Adrenal gland (tissue), 5 donors: Measurements from ENCODE around the gene ABCA13.

Experiments
- POLR2A ChIP-seq, 2 donors: fragments of 450-650 bp; IDR thresholded peaks; one replicate each; pipeline ENCODE4 v1.6.1; 2017; ENCODE audit warnings: antibody characterized with exemption in 2 of 2, mild to moderate bottlenecking in 2 of 2, moderate library complexity in 1 of 2
- TF ChIP-seq, protein P1 (sequence below), 6 experiments: fragments of 450-650 bp in 4 of 6; fragments of 200-600 bp in 2 of 6; sonication (generic) in 1 of 6; IDR thresholded peaks; 1 replicate in 5 of 6; 2 replicates in 1 of 6; pipeline versions ENCODE4 v1.5.1 to v1.8.0; 2016 to 2021; ENCODE audit warnings: antibody characterized with exemption in 6 of 6, mild to moderate bottlenecking in 2 of 6, moderate library complexity in 1 of 6
- donor health status: DM: no; HTN: no; CAD: no.

GRCh38 chr7:48171202-48171601 lies at the start of gene ABCA13:
- TF ChIP-seq, protein P1, sequence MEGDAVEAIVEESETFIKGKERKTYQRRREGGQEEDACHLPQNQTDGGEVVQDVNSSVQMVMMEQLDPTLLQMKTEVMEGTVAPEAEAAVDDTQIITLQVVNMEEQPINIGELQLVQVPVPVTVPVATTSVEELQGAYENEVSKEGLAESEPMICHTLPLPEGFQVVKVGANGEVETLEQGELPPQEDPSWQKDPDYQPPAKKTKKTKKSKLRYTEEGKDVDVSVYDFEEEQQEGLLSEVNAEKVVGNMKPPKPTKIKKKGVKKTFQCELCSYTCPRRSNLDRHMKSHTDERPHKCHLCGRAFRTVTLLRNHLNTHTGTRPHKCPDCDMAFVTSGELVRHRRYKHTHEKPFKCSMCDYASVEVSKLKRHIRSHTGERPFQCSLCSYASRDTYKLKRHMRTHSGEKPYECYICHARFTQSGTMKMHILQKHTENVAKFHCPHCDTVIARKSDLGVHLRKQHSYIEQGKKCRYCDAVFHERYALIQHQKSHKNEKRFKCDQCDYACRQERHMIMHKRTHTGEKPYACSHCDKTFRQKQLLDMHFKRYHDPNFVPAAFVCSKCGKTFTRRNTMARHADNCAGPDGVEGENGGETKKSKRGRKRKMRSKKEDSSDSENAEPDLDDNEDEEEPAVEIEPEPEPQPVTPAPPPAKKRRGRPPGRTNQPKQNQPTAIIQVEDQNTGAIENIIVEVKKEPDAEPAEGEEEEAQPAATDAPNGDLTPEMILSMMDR (IDR thresholded peaks at IDR 0.05) = no peak
- TF ChIP-seq POLR2A (IDR thresholded peaks at IDR 0.05) = no peak
